NCI-H1694 treated with DMSO at 0.1 percent for 48 hours (cell line): Measurements from ENCODE around the gene HPS5.

Source experiments
- DNase-seq: peaks from one replicate; lab custom pipeline; 2025; lab: John Stamatoyannopoulos, UW

HPS5 gene

GRCh38 chr11:18235394-18236334 is 86.3 kb downstream of the HPS5 start:
- no peak for DNase-seq

DNA sequence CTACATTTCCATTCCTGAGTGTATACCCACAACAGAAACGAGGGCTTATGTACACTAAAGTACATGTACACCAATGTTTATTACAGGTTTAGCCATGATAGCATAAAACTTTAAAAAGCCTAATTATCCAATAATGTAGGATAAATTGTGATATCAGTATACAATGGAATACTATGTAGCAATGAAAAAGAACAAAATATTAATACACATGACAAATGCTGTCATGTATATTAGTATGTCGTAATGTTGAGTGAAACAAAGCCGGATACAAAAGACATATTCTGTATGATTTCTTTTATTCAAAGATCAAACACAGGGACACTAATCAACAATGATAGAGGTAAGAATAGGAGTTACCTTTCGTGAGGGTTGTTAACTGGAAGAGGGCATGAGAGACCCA is 88.0 kb downstream of the HPS5 start:
- DNase-seq: no peak

DNA sequence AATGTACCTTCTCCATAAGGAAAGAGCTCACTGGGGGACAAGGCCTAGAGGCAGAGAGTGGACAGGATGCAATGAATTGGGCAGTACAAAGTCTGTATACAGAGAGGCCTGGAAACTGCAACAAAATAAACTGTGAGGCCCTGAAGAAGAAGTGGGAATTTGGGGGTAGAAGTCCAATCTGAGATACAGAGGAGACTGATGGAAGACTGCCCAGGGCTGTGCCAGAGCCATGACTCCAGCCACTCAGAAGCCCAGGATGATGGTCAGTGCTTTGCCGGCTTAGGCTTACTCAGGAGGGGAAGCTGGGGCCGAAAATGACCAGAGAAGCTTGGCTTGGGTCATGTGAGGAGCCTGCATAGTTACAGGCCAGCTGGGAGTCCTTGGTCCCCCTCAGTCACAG is 91.1 kb downstream of the HPS5 start:
- DNase-seq: no peak

DNA sequence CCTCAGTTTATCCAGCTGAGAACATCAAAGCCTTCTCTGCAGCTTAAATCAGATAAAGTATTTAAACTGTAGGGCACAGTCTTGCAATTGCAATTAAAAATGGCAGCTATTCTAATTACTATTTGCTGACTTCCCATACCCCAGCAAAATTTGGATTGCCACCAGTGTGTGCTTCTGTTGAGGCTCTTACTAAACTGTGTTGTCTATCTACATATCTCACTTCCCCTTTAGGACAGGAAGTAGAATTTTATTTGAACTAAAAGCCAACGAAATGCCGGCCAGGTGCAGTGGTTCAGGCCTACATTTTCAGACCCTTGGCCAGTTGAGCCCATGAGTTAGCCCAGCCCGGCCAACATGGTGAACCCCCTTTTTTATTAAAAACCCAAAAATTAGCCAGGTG is 92.4 kb downstream of the HPS5 start:
- no peak for DNase-seq
